ENCODE data around the gene MANEAL.

MANEAL gene

DNA sequence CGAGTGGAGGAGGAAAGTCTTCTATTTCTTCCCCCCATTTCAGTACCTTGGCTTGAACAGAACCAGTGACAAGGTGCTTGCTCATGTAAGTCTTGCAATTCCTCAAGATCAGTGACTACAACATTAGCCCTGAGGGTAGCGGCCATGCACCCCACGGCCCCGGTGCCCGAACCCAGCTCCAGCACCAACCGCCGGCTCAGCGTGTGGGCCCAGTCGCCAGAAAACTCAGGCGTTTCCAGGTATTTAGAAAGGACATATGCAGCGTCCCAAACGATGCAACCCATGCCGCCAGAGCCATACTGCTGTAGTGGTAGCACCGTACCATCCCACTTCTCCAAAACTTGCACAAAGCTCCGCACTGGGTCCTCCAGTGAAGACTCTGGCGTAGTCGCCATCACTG lies 11.2 kb upstream of the MANEAL start:
- DNase-seq (ENCODE audit: low spot score), result no peak

DNA sequence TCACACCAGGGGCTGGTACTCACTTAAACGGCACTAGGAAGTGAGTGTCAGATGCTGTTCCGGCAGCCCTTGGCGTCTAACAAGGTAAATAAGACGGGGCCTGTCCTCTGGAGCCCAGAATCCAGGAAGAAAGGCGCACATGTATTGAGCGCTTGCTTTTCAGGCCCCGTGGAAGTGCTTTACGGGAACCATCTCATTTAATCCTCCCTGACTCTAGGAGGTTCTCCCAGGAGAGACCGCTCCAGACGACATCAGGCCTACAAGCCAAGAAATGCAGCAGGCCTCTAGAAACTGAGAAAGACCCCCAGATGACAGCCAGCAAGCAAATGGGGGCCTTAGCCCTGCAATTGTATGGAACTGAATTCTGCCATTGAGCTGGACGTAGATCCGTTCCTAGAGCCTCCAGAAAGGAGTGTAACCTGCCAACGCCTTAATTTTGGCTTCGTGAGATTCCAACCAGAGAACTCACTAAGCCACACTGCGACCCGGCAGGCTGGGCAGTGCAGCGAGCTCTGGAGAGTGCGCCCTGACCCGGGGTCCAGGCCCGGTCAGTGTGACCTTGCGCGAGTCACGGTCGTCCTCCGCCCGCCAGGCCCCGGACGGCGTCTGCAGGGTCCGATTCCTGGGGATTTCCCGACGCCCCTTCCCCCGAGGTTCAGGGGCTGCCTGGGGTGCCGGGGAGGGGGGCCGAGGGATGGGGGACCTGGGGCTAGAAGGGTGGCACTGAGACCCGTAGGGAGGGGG lies 532 bp upstream of the MANEAL start:
- no peak for DNase-seq (ENCODE audit: low spot score)

GRCh38 chr1:37794372-37795339 lies 1.0 kb downstream of the MANEAL start:
- DNase-seq (ENCODE audit: low spot score), result no peak

DNA sequence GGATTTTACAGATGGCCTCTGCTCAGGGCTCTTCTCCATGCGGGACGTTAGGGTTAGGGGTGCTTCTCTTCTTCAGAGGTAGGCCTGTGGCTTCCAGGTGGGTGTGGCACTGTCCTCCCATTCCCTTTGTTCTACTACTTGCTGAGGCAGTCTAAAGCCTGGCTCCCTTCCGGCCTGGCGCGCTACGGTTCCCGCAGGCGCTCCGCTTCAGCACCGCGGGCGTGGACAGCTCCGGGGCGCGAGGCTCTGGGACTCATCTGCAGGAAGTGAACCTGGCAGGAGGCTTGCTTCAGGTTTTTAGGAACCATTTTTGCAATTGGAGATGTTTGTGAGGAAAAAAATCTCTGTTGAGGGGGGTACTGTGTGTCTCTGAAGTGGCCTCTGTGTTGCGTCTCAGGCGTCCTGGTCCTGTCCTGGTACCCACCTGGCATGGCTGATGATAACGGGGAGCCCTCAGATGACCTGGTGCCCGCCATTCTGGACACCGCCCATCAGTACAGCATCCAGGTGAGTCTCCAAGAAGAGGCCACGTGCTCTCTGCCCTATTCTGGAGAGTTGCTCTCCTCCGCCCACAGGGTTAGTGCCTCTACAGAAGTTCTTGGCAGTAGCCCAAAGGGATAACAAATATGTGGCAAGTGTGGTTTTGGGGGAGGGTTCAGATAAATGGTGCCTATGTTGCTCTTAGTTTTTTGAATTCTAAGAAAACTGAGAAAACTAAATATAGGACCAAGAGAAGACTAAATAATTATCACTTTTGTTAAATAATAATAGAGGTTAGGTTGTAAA lies 1.9 kb downstream of the MANEAL start:
- peak; percentile 81 for DNase-seq (ENCODE audit: low spot score)

GRCh38 chr1:37797750-37798345 lies 4.2 kb downstream of the MANEAL start:
- no peak for DNase-seq (ENCODE audit: low spot score)

- DNase-seq (ENCODE audit: low spot score), result no peak
Observed at GRCh38 chr1:37802439-37802838, 8.8 kb downstream of the MANEAL start.

- DNase-seq (ENCODE audit: low spot score), result no peak
Observed at GRCh38 chr1:37807220-37807554, 13.5 kb downstream of the MANEAL start.

DNA sequence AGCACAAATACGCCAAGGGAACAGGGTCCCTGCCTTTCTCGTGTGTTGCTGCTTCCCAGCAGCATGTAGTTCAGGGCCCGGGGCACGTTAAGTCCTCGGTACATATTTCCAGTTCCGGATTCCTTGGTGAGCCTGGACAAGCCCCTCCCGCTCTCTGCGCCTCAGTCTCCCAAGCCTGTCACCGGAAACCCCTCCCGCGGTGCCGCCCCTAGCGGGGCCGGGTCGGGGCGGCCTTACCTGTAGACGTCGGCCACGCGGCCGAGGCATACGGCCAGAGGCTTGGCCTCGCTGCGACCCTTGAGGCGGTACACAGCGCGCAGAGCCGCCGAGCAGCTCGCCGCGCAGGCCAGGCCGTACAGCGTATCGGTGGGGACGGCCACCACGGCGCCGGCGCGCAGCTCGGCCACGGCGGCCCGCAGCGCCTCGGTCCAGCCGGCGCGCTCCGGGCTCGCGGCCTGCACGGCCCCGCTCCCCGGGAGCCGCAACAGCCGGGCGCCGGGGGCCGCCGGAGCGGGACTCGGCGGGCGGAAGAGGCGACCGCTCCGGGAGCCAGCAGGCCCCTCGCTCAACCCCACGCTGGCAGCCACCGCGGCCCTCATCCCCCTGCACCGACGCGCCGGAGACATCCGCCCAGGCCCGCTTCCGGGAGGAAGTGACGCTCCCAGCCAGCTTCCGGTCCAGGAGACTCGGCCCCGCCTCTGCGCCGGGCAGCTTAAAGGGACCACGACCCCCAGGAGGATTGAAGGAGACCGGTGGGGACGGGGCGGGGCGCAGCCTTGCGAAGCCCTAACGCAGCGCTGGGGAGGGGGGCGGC lies 14.1 kb downstream of the MANEAL start, which contains the start of the genes C1orf122 and YRDC:
Gene C1orf122 (plus strand): TSS at position 236 of the 814 bp plus-strand sequence. CDS start 615 bp downstream, outside the sequence.
Gene YRDC (minus strand): TSS at position 654 of the 814 bp plus-strand sequence. CDS start 28 bp downstream, at position 626.
- DNase-seq (ENCODE audit: low spot score), result peak; percentile 97

DNA sequence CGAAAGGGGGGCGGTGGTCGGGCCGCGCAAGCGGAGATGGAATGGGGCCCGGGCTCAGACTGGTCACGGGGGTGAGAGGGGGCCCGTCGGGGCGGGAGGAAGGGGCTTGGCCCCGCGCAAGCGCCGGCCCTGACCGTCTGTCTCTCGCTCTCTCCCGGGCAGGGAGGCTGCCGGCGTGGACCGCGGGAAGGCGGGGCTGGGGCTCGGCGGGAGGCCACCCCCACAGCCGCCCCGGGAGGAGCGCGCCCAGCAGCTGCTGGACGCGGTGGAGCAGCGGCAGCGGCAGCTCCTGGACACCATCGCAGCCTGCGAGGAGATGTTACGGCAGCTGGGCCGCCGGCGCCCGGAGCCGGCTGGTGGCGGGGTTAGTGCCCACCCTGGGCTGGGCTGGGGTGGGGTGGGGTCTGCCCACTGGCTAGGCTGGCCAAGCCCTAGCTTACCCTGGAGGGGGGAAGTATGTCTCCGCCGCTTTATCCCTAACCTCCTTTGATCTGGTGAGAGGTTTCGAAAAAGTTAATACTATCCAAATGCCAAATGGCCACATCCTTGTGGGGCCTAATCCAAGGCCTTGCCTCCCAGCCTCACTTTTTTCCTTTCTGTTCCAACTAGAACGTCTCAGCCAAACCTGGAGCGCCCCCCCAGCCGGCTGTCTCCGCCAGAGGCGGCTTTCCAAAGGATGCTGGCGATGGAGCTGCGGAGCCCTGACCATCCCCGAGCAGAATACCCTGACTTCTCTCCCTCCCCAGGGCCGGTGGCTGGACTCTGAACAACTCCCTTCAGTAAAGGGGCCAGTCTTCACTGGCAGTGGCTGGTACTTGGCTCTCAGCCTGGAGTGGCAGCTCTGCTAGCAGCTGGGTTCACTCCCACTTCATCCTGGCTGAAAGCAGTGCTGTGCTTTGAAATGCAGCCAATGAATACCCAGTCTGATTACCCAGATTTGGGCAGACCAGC lies 15.0 kb downstream of the MANEAL start:
- DNase-seq (ENCODE audit: low spot score), result no peak

DNA sequence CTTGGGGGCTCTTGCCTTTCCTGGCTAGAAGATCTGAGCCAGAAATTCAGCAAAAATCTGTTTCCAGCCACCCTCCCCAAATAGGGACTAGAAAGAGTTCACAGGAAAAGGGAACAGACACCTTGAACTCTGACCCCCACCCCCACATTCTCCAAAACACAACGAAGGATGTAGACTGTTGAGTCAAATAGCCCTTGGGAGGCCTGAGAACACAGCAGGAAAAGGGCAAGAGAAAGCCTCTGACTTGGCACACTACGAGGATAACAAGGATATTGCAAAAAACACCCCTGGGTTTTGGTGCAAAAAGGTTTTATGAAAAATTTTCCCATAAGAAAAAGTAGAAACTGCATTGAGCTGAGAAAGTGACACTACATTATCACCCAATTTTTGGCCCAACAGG lies 16.3 kb downstream of the MANEAL start:
- no peak for DNase-seq (ENCODE audit: low spot score)

GRCh38 chr1:37811027-37811655 lies 17.5 kb downstream of the MANEAL start:
- no peak for DNase-seq (ENCODE audit: low spot score)

DNA sequence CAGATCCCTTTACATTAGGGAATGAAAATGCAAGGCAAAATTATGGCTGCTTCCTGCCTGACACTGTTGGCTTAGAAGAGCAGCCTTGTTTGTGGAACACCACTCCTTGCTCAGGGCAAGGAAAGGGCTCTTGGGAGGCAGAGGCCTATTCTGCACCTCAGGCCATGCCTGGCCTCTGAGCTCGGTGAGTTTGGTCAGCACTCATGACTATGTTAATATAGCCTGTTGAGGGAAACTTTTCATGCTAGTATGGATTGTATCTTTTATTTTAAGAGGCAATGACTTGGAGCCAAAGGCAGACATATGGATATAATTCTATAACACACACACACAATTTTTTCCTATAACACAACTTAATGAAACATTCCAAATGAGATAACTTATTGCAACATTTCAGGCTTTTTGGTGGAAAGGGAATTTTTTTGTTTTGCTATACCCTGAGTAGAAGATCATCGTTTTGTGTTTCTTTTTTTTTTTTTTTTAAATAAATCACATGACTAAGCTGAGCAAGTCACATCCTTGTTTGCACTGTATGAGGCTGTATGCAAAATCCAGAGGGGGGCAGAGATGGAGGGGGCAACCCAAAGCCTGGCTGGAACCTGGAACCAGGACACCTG lies 20.0 kb downstream of the MANEAL start:
- no peak for DNase-seq (ENCODE audit: low spot score)

GRCh38 chr1:37814252-37814651 lies 20.6 kb downstream of the MANEAL start:
- DNase-seq (ENCODE audit: low spot score), result no peak

DNA sequence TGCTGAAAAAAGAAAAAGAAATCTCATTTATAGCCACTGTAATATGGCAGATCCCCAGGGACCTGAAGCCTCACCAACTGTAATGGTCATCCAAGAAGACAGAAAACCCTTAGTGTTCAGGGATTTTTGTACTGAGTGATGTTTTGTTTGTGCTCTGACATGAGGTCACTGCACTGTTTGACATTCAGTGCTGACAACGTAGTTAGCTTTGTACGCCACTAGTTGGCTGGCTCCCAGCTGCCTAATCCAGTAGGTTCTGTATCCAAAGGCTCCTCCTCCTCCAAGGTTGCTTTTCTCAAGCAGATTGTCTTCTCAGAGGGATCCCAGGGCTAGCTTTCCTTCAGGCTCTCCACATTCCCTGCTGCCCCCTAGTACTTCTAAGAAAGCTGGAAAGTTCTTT lies 23.8 kb downstream of the MANEAL start:
- no peak for DNase-seq (ENCODE audit: low spot score)

DNA sequence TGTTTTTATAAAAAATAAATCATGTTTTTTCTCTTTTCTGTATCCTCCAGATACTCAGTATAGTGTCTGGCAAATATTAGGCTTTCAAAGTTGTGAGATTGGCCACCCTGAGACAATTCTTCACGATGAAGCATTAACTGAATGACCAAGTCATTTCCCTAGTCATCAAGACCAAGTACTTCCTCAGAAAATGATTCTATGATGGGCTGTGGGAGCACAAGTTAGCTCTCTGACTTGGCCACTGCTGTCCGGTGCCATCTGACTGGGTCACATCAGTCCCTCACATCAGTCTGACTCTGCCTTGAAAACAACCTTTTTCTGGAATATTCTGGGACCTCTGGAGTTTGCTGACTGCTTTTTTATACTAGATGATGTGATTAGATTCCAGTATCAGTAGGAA lies 27.8 kb downstream of the MANEAL start:
- DNase-seq (ENCODE audit: low spot score), result no peak

DNA sequence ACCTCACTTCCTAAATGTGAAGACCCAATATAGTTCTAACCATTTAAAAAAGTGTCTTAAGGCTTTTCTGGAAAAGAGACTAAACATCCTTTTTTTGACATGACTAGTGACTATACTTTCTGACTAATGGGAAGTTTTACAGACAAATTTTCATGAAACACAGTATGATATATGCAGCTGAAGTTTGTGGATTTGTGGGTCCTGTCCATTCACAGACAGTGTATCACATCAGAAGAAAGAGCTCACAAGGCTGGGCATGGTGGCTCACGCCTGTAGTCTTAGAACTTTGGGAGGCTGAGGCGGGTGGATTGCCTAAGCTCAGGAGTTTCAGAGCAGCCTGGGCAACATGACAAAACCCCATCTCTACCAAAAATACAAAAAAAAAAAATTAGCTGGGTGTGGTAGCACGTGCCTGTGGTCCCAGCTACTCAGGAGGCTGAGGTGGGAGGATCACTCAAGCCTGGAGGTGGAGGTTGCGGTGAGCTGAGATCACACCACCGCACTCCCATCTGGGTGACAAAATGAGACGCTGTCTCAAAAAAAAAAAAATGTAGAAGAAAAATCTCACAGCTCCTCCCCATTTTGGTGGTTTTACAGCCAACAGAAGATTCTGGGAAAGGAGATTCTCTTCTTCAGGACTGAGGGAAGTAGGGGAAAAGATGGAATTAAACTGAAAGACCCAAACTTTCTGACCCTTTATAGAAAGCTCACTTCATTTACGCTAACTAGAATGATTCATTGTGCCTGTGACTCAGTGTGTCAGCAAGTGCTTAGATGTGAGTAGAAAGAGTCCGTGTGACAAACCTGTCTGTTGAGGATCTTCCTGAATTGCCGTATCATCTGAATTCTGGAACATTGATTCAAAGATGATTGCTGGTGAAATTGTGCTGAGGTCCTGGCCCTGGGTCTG lies 29.5 kb downstream of the MANEAL start:
- DNase-seq (ENCODE audit: low spot score), result no peak

- no peak for DNase-seq (ENCODE audit: low spot score)
Observed at GRCh38 chr1:37824001-37824400, 30.4 kb downstream of the MANEAL start.

DNA sequence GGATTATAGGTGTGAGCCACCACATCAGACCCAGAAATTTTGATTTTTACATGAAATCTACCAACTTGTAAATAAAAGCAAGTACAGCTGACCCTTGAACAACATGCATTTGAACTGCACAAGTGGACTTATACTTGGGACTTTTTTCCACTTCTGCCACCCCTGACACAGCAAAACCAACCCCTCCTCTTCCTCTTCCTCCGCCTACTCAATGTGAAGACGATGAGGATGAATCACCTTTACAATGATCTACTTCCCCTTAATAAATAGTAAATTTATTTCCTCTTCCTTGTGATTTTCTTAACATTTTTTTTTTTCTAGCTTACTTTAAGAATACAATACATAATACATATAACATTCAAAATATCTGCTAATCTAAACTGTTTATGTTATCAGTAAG lies 31.9 kb downstream of the MANEAL start:
- no peak for DNase-seq (ENCODE audit: low spot score)

Measured in left forelimb (tissue), 1 donor.